Astrocyte (in vitro differentiated cells and primary cell): ENCODE results near the gene MEAK7.

Source experiments
- EZH2 ChIP-seq: IDR thresholded peaks from 2 replicates; pipeline ENCODE4 v1.6.1; 2012; ENCODE audit warnings: mild to moderate bottlenecking, low read length, inconsistent platforms; ENCODE audit not compliant: insufficient read depth
- TF ChIP-seq, protein P1 (sequence below): IDR thresholded peaks from 2 replicates; pipeline ENCODE4 v1.5.1; 2011; ENCODE audit warnings: low read depth, mild to moderate bottlenecking, inconsistent platforms, low read length, moderate library complexity; ENCODE audit not compliant: insufficient read depth

DNA sequence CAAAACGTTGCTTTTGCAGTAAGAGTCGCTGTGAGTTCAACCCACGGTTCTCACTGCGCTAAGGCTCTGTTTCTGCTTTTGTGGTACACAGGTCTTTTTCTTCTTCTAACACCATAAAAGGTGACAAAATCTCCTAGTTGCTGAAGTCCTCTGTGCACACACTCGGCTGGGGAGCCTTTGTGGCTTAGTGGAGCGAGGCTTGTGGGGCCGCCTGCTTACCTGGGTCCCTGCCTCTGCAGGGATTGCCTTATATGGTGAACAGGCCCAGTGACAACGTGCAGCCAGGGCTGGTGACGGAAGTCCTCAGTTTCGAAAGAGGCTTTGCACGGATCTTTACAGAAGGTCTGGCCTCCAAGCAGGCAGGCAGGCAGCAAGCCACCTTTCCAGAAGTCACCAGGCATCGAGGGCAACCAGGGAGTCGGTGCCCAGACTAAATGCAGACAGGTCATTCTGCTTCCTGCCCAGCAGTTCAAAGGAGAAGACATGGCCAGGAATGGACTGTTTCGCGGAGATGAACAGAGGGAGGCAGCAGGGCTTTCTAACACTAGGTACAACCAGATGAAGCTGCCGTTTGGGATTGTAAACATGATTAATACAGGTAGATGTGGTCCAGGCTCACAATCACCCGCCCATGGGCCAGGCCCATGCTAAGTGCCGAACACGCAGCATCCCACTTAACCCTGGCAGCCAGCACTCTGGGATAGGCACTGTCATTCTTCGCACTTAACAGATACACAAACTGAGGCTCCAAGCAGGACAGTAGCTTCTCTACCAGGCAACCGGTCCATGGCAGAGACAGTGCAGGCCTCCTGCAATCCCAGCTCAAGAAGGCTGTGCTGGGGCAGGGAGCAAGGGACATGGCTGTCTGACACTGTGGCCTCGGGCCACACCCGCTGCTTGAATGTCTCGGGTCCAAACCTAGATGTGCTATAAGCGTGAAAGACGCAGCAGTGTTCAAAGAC, 10.7 kb upstream of the MEAK7 start:
- TF ChIP-seq, protein P1, sequence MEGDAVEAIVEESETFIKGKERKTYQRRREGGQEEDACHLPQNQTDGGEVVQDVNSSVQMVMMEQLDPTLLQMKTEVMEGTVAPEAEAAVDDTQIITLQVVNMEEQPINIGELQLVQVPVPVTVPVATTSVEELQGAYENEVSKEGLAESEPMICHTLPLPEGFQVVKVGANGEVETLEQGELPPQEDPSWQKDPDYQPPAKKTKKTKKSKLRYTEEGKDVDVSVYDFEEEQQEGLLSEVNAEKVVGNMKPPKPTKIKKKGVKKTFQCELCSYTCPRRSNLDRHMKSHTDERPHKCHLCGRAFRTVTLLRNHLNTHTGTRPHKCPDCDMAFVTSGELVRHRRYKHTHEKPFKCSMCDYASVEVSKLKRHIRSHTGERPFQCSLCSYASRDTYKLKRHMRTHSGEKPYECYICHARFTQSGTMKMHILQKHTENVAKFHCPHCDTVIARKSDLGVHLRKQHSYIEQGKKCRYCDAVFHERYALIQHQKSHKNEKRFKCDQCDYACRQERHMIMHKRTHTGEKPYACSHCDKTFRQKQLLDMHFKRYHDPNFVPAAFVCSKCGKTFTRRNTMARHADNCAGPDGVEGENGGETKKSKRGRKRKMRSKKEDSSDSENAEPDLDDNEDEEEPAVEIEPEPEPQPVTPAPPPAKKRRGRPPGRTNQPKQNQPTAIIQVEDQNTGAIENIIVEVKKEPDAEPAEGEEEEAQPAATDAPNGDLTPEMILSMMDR, result no peak
- TF ChIP-seq EZH2, result no peak
